Suprapubic skin (tissue), 4 donors: ENCODE measurements around the gene MRS2. TPM values are rescaled to one million over a fixed set of nuclear protein-coding genes. Genes with fewer than 3 reads are reported as not detected.
"Not testable (repeated sequence)": the region's sequence is repeated elsewhere in the genome, so short reads cannot be mapped to it uniquely, and the experiment has no call there.

Experiments
- DNase-seq, 2 donors: peaks; one replicate each; pipeline ENCODE4 v3.0.0-alpha.2; 2019; ENCODE audit warnings: low spot score in 2 of 2
- H3K27ac ChIP-seq: fragments of 200-600 bp; sonication (generic); one replicate; pipeline ENCODE4 v1.5.1; 2019
- H3K27me3 ChIP-seq: fragments of 200-600 bp; sonication (generic); one replicate; pipeline ENCODE4 v1.5.1; 2019
- H3K36me3 ChIP-seq: fragments of 200-600 bp; sonication (generic); one replicate; pipeline ENCODE4 v1.5.1; 2019
- H3K4me1 ChIP-seq: fragments of 200-600 bp; sonication (generic); one replicate; pipeline ENCODE4 v1.5.1; 2019
- H3K4me3 ChIP-seq: fragments of 200-600 bp; sonication (generic); one replicate; pipeline ENCODE4 v1.5.1; 2019; ENCODE audit warnings: mild to moderate bottlenecking
- H3K9me3 ChIP-seq: fragments of 200-600 bp; sonication (generic); one replicate; pipeline ENCODE4 v1.5.1; 2019
- EP300 ChIP-seq: sonication (generic); formaldehyde crosslinking; IDR thresholded peaks from one replicate; pipeline ENCODE4 v1.6.1; 2017; ENCODE audit warnings: antibody characterized with exemption
- POLR2A ChIP-seq, 2 donors: fragments of 450-650 bp; IDR thresholded peaks; one replicate each; pipeline ENCODE4 v1.6.1; 2017; ENCODE audit warnings: antibody characterized with exemption in 2 of 2, mild to moderate bottlenecking in 2 of 2, moderate library complexity in 2 of 2
- POLR2AphosphoS5 ChIP-seq, 3 donors: sonication (generic); formaldehyde crosslinking; IDR thresholded peaks; one replicate each; pipeline ENCODE4 v1.6.1; 2017; ENCODE audit warnings: antibody characterized with exemption in 3 of 3
- WGBS: methylation state at CpG from one replicate; pipeline ENCODE4 v1.1.5; 2018; 5-methylcytosine and 5-hydroxymethylcytosine counted together
- total RNA-seq, 4 donors: library from RNA; depleted of rRNA; stranded (reverse); fragments of >200 nt; gene quantifications; one replicate each; pipeline ENCODE4 v1.1.0, GENCODE V29; 2016
- TF ChIP-seq, protein P1 (sequence below), 2 donors: fragments of 200-600 bp in 1 of 2; fragments of 450-650 bp in 1 of 2; sonication (generic) in 1 of 2; IDR thresholded peaks; one replicate each; pipeline ENCODE4 v1.5.1; 2016 to 2019; ENCODE audit warnings: antibody characterized with exemption in 2 of 2, mild to moderate bottlenecking in 1 of 2, moderate library complexity in 1 of 2

MRS2 gene
- total RNA-seq, 4 donors from 2014 or later = 12.4 to 18.8 (median 14.6) TPM

GRCh38 chr6:24394061-24394779 is 8.5 kb upstream of the MRS2 start:
- Histone ChIP-seq H3K4me1 (peaks cover 3% of the 10 kb centered on the region), H3K27ac (no peak overlapping the region), H3K36me3 (no peaks in the 10 kb centered on the region), H3K27me3 (peaks cover 6% of the 10 kb centered on the region), H3K9me3 (no peaks in the 10 kb centered on the region), H3K4me3 (no peak overlapping the region)
- TF ChIP-seq POLR2AphosphoS5 (IDR thresholded peaks at IDR 0.05) = no peak
- TF ChIP-seq POLR2A (IDR thresholded peaks at IDR 0.05) = no peak
- TF ChIP-seq, protein P1, sequence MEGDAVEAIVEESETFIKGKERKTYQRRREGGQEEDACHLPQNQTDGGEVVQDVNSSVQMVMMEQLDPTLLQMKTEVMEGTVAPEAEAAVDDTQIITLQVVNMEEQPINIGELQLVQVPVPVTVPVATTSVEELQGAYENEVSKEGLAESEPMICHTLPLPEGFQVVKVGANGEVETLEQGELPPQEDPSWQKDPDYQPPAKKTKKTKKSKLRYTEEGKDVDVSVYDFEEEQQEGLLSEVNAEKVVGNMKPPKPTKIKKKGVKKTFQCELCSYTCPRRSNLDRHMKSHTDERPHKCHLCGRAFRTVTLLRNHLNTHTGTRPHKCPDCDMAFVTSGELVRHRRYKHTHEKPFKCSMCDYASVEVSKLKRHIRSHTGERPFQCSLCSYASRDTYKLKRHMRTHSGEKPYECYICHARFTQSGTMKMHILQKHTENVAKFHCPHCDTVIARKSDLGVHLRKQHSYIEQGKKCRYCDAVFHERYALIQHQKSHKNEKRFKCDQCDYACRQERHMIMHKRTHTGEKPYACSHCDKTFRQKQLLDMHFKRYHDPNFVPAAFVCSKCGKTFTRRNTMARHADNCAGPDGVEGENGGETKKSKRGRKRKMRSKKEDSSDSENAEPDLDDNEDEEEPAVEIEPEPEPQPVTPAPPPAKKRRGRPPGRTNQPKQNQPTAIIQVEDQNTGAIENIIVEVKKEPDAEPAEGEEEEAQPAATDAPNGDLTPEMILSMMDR (IDR thresholded peaks at IDR 0.05) = no peak
- no peak for TF ChIP-seq EP300
- WGBS = 97% methylated on average over 2 of the region's 2 CpGs
- DNase-seq = no peak

DNA sequence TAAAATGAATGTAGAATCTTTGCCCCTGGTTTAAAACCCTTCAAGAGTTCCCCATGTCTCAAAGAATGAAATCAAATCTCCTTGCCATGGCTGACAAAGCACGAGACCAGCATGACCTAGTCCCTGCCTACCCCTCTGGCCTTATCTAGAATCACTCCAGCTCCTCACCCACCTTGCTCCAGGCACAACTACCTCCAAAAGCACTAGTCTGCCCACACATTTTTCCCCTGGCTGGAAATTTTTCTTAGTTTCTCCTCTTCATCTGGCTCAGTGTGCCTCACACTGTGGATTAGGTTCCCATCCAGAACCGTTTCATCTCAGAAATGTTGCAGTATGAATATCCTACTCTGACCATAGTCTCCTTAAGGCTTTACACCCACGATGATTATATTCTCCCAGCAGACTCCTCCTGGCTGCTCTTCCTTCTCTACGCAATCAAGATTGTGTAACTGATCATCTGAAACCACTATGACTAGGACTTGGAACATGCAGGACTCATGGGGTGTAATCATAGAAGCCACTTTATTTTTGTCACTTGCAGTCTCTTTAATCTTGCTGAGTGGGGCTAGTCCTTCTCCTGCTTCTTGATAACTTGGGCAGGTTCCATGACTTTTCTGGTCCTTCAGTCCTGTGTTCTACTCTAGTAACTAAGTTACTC is 7.8 kb upstream of the MRS2 start:
- Histone ChIP-seq H3K27ac (no peak overlapping the region), H3K36me3 (no peaks in the 10 kb centered on the region), H3K4me3 (no peak overlapping the region), H3K27me3 (peaks cover 9% of the 10 kb centered on the region), H3K4me1 (peaks cover 3% of the 10 kb centered on the region), H3K9me3 (no peaks in the 10 kb centered on the region)
- no peak for DNase-seq
- 62% methylated on average over 4 of the region's 4 CpGs for WGBS
- TF ChIP-seq, protein P1 (IDR thresholded peaks at IDR 0.05) = no peak
- no peak for TF ChIP-seq POLR2AphosphoS5 (IDR thresholded peaks at IDR 0.05)
- no peak for TF ChIP-seq POLR2A (IDR thresholded peaks at IDR 0.05)
- TF ChIP-seq EP300 = no peak

GRCh38 chr6:24396824-24397223 is 5.9 kb upstream of the MRS2 start:
- Histone ChIP-seq H3K27ac (no peak overlapping the region), H3K4me3 (no peak overlapping the region), H3K27me3 (peaks cover 9% of the 10 kb centered on the region), H3K36me3 (no peaks in the 10 kb centered on the region), H3K9me3 (no peaks in the 10 kb centered on the region), H3K4me1 (peaks cover 3% of the 10 kb centered on the region)
- WGBS = 94% methylated on average over 1 of the region's 1 CpG
- DNase-seq = no peak
- TF ChIP-seq, protein P1 (IDR thresholded peaks at IDR 0.05) = no peak
- no peak for TF ChIP-seq POLR2A (IDR thresholded peaks at IDR 0.05)
- TF ChIP-seq POLR2AphosphoS5 (IDR thresholded peaks at IDR 0.05) = no peak
- TF ChIP-seq EP300 = no peak

- Histone ChIP-seq H3K27me3 (peaks cover 9% of the 10 kb centered on the region), H3K27ac (no peak overlapping the region), H3K4me3 (no peak overlapping the region), H3K36me3 (no peaks in the 10 kb centered on the region), H3K4me1 (peaks cover 9% of the 10 kb centered on the region), H3K9me3 (no peaks in the 10 kb centered on the region)
- 61% methylated on average over 1 of the region's 1 CpG for WGBS
- TF ChIP-seq POLR2A (IDR thresholded peaks at IDR 0.05) (no peak), POLR2AphosphoS5 (IDR thresholded peaks at IDR 0.05) (no peak), EP300 (no peak)
- TF ChIP-seq, protein P1 (IDR thresholded peaks at IDR 0.05) = no peak
- DNase-seq = no peak
Observed at GRCh38 chr6:24397631-24398030, 5.1 kb upstream of the MRS2 start.

DNA sequence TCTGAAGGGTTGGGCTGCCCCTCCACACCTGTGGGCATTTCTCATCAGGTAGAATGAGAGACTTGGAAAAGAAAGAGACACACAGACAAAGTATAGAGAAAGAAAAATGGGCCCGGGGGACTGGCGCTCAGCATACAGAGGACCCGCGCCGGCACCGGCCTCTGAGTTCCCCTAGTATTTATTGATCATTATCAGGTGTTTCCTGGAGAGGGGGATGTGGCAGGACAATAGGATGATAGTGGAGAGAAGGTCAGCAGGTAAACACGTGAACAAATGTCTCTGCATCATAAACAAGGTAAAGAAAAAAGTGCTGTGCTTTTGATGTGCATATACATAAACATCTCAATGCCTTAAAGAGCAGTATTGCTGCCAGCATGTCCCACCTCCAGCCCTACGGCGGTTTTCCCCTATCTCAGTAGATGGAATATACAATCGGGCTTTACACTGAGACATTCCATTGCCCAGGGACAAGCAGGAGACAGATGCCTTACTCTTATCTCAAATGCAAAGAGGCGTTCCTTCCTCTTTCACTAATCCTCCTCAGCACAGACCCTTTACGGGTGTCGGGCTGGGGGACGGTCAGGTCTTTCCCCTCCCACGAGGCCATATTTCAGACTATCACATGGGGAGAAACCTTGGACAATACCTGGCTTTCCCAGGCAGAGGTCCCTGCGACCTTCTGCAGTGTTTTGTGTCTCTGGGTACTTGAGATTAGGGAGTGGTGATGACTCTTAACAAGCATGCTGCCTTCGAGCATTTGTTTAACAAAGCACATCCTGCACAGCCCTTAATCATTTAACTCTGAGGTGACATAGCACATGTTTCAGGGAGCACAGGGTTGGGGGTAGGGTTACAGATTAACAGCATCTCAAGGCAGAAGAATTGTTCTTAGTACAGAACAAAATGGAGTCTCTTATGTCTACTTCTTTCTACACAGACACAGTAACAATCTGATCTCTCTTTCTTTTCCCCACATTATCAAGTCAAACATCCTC is 2.4 kb upstream of the MRS2 start:
- peaks cover 26% of the 10 kb centered on the region for H3K4me1 ChIP-seq
- H3K36me3 ChIP-seq, DNase-seq, H3K27me3 ChIP-seq, H3K4me3 ChIP-seq, H3K9me3 ChIP-seq, H3K27ac ChIP-seq: not testable (repeated sequence)
- 20% methylated on average over 15 of the region's 17 CpGs for WGBS
